Activated CD8-positive, alpha-beta memory T cell treated with anti-CD3 and anti-CD28 coated beads, Interleukin-2, amount 50 U/mL, for 24 hours (primary cell): Measurements from ENCODE around the gene MAPRE2.

Experiments
- DNase-seq: peaks from one replicate; pipeline ENCODE4 v3.0.0-alpha.2; 2020; ENCODE audit errors: extremely low read depth

MAPRE2 gene

GRCh38 chr18:35040988-35041814, at the start of gene MAPRE2:
Gene MAPRE2 (plus strand): TSS chr18:35041413. CDS start chr18:35041540, 127 bp downstream.
- peak; percentile 96 for DNase-seq

GRCh38 chr18:34991561-34991960, 49.7 kb upstream of the MAPRE2 start:
- no peak for DNase-seq

GRCh38 chr18:34993289-34993688, 47.9 kb upstream of the MAPRE2 start:
- DNase-seq = no peak

- no peak for DNase-seq
These were observed 45.5 kb upstream of the MAPRE2 start for GRCh38 chr18:34995746-34996145.

- no peak for DNase-seq
These were observed 42.6 kb upstream of the MAPRE2 start for GRCh38 chr18:34998661-34999060.

GRCh38 chr18:34999756-35000289, 41.4 kb upstream of the MAPRE2 start:
- no peak for DNase-seq

- no peak for DNase-seq
These were observed 40.8 kb upstream of the MAPRE2 start for GRCh38 chr18:35000457-35000856.

- DNase-seq = no peak
These were observed 39.1 kb upstream of the MAPRE2 start for GRCh38 chr18:35002120-35002519.

- no peak for DNase-seq
These were observed 35.1 kb upstream of the MAPRE2 start for GRCh38 chr18:35005963-35006577.

- DNase-seq = no peak
These were observed 31.1 kb upstream of the MAPRE2 start for GRCh38 chr18:35010156-35010555.

GRCh38 chr18:35010993-35011392, 30.2 kb upstream of the MAPRE2 start:
- DNase-seq = no peak

GRCh38 chr18:35019933-35020332, 21.3 kb upstream of the MAPRE2 start:
- DNase-seq = no peak

GRCh38 chr18:35022426-35023001, 18.7 kb upstream of the MAPRE2 start:
- no peak for DNase-seq

- DNase-seq = no peak
These were observed 17.0 kb upstream of the MAPRE2 start for GRCh38 chr18:35024196-35024595.

GRCh38 chr18:35024965-35025364, 16.2 kb upstream of the MAPRE2 start:
- DNase-seq = no peak

GRCh38 chr18:35026407-35027061, 14.7 kb upstream of the MAPRE2 start:
- no peak for DNase-seq

GRCh38 chr18:35027206-35027605, 14.0 kb upstream of the MAPRE2 start:
- DNase-seq = no peak

GRCh38 chr18:35028536-35028935, 12.7 kb upstream of the MAPRE2 start:
- no peak for DNase-seq

- DNase-seq = no peak
These were observed 12.1 kb upstream of the MAPRE2 start for GRCh38 chr18:35029103-35029502.

GRCh38 chr18:35029770-35030169, 11.4 kb upstream of the MAPRE2 start:
- DNase-seq = no peak

- DNase-seq = no peak
These were observed 10.8 kb upstream of the MAPRE2 start for GRCh38 chr18:35030277-35030989.

- no peak for DNase-seq
These were observed 9.1 kb upstream of the MAPRE2 start for GRCh38 chr18:35032113-35032512.
